Thyroid gland (tissue), 4 donors: Measurements from ENCODE around the gene NPHP4.

Experiments used
- CTCF ChIP-seq, 6 experiments: fragments of 200-600 bp in 3 of 6; fragments of 450-650 bp in 3 of 6; sonication (generic) in 3 of 6; IDR thresholded peaks; one replicate each; pipeline ENCODE4 v1.5.1; 2016 to 2019; ENCODE audit warnings: antibody characterized with exemption in 6 of 6, mild to moderate bottlenecking in 2 of 6, inconsistent platforms in 1 of 6, moderate library complexity in 1 of 6
- POLR2A ChIP-seq, 2 donors: fragments of 450-650 bp; IDR thresholded peaks; one replicate each; pipeline ENCODE4 v1.6.1; 2017; ENCODE audit warnings: antibody characterized with exemption in 2 of 2, mild to moderate bottlenecking in 2 of 2, moderate library complexity in 1 of 2

DNA sequence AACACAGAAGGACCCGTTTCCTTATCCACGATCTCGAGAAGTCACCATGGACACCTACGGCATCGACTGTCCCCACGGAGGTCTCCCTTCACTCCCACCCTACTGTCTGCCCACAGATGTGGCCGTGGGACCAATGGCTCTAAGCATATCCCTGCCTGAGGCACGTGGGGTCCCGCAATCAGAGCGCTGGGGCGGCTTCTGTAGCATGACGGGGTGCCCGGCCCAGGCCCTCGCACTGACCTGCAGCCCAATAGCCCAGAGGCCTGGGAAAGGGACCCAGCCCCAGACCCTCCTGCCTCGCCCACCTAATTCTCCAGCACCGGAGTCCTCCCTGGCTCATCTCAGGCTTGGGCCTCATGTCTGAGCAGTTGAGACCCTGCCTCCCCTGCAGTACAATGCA, 132.5 kb downstream of the NPHP4 start:
- TF ChIP-seq CTCF (IDR thresholded peaks at IDR 0.05): no peak
- TF ChIP-seq POLR2A (IDR thresholded peaks at IDR 0.05): no peak
